SU-DHL-6 (cell line): Measurements from ENCODE around the gene KCNQ4.

Experiments used
- CTCF ChIP-seq: fragments of 200-600 bp; sonication (generic); IDR thresholded peaks from one replicate; pipeline ENCODE4 v1.5.1; 2017; ENCODE audit warnings: antibody characterized with exemption, mild to moderate bottlenecking, low read length, moderate library complexity; ENCODE audit not compliant: insufficient read depth, poor library complexity, severe bottlenecking
- EZH2phosphoT487 ChIP-seq: fragments of 200-600 bp; sonication (generic), shearing (Covaris generic); conservative IDR thresholded peaks from 2 replicates; pipeline ENCODE4 v1.6.1; 2018; ENCODE audit warnings: mild to moderate bottlenecking, antibody characterized with exemption, low read length, moderate library complexity, mixed read lengths

- TF ChIP-seq CTCF: no peak
- TF ChIP-seq EZH2phosphoT487: no peak
Measured at GRCh38 chr1:40794974-40795715, 11.6 kb downstream of the KCNQ4 start.
